SK-N-SH (cell line): Measurements from ENCODE around the gene CPVL. TPM values are rescaled to one million over a fixed set of nuclear protein-coding genes. Genes with fewer than 3 reads are reported as not detected.

Source experiments
- CTCF ChIA-PET: fragments of 300-600, 350-600 bp; formaldehyde crosslinking; extraction: SDS; loops from one replicate; lab custom pipeline; 2021; lab: Yijun Ruan, JAX
- POLR2A ChIA-PET: fragments of 350-600 bp; sonication (Branson Sonifier 250); formaldehyde crosslinking; extraction: SDS; loops from one replicate; lab custom pipeline; 2020; ENCODE audit warnings: antibody characterized with exemption, inconsistent platforms; lab: Yijun Ruan, JAX
- DNase-seq: peaks from one replicate; pipeline ENCODE4 v3.0.0; 2012
- H2AFZ ChIP-seq: fragments of 200-600 bp; sonication (generic); 2 replicates; pipeline ENCODE4 v1.8.1; 2016; ENCODE audit warnings: antibody characterized with exemption, mild to moderate bottlenecking, low read depth
- H3F3A ChIP-seq: fragments of 200-600 bp; sonication (generic); replicated peaks from 2 replicates; pipeline ENCODE3; 2016; ENCODE audit warnings: antibody characterized with exemption, mild to moderate bottlenecking; ENCODE audit not compliant: insufficient read depth
- H3K27ac ChIP-seq, 2 experiments: fragments of 200-500 bp in 1 of 2; fragments of 200-600 bp in 1 of 2; sonication (Bioruptor generic) in 1 of 2; sonication (generic), shearing (Covaris generic) in 1 of 2; 2 replicates each; pipeline versions ENCODE4 v1.5.1 to v1.6.1; 2014 to 2016; ENCODE audit warnings: low read depth in 2 of 2, inconsistent platforms in 1 of 2, low read length in 1 of 2, mild to moderate bottlenecking in 1 of 2, mixed read lengths in 1 of 2
- H3K27me3 ChIP-seq: fragments of 200-600 bp; sonication (generic), shearing (Covaris generic); 2 replicates; pipeline ENCODE4 v1.6.1; 2016; ENCODE audit warnings: mixed run types; ENCODE audit not compliant: insufficient read depth
- H3K36me3 ChIP-seq, 2 experiments: fragments of 200-500 bp in 1 of 2; fragments of 200-600 bp in 1 of 2; sonication (Bioruptor generic) in 1 of 2; sonication (generic) in 1 of 2; replicated peaks in 1 of 2; 2 replicates each; pipeline versions ENCODE3 to v1.5.1; 2014 to 2016; ENCODE audit warnings: low read length in 1 of 2, mild to moderate bottlenecking in 1 of 2; ENCODE audit not compliant: insufficient read depth in 2 of 2, control insufficient read depth in 1 of 2
- H3K4me1 ChIP-seq, 2 experiments: fragments of 200-500 bp in 1 of 2; fragments of 200-600 bp in 1 of 2; sonication (Bioruptor generic) in 1 of 2; sonication (generic), shearing (Covaris generic) in 1 of 2; 2 replicates each; pipeline versions ENCODE4 v1.5.1 to v1.6.1; 2014 to 2016; ENCODE audit warnings: low read depth in 1 of 2, low read length in 1 of 2, mixed run types in 1 of 2; ENCODE audit not compliant: insufficient read depth in 2 of 2, control insufficient read depth in 1 of 2
- H3K4me2 ChIP-seq: fragments of 200-600 bp; sonication (generic), shearing (Covaris generic); 2 replicates; pipeline ENCODE4 v1.6.1; 2017; ENCODE audit warnings: mixed run types
- H3K4me3 ChIP-seq, 2 experiments: fragments of 200-500 bp in 1 of 2; fragments of 200-600 bp in 1 of 2; sonication (Bioruptor generic) in 1 of 2; sonication (generic), shearing (Covaris generic) in 1 of 2; 2 replicates each; pipeline versions ENCODE4 v1.5.1 to v1.8.1; 2014 to 2016; ENCODE audit warnings: low read depth in 2 of 2, inconsistent platforms in 1 of 2, low read length in 1 of 2, mild to moderate bottlenecking in 1 of 2, mixed read lengths in 1 of 2, moderate library complexity in 1 of 2
- H3K79me2 ChIP-seq: fragments of 200-600 bp; sonication (generic); 2 replicates; pipeline ENCODE4 v1.8.1; 2017; ENCODE audit warnings: mild to moderate bottlenecking; ENCODE audit not compliant: insufficient read depth
- H3K9ac ChIP-seq: fragments of 200-600 bp; sonication (generic); 2 replicates; pipeline ENCODE4 v1.6.1; 2017; ENCODE audit warnings: mixed run types
- H3K9me2 ChIP-seq: fragments of 200-600 bp; sonication (generic); 2 replicates; pipeline ENCODE4 v1.6.1; 2017; ENCODE audit warnings: mixed run types
- H3K9me3 ChIP-seq: fragments of 200-600 bp; sonication (generic); 2 replicates; pipeline ENCODE4 v1.6.1; 2017; ENCODE audit warnings: mixed run types, mild to moderate bottlenecking, moderate library complexity
- H4K20me1 ChIP-seq: fragments of 200-600 bp; sonication (generic); 2 replicates; pipeline ENCODE4 v1.6.1; 2017; ENCODE audit warnings: mild to moderate bottlenecking, mixed run types; ENCODE audit not compliant: insufficient read depth
- CTCF ChIP-seq: fragments of 200-600 bp; sonication (generic); IDR thresholded peaks from 2 replicates; pipeline ENCODE4 v1.6.1; 2017; ENCODE audit warnings: antibody characterized with exemption, mild to moderate bottlenecking, moderate library complexity
- EZH2phosphoT487 ChIP-seq: fragments of 200-600 bp; sonication (generic); IDR thresholded peaks from 2 replicates; pipeline ENCODE4 v1.6.1; 2017; ENCODE audit warnings: low read depth, mixed run types, mild to moderate bottlenecking, antibody characterized with exemption, moderate library complexity, borderline replicate concordance
- FOXM1 ChIP-seq: IDR thresholded peaks from 2 replicates; pipeline ENCODE4 v1.4.0; 2012; ENCODE audit warnings: low read depth, mild to moderate bottlenecking
- REST ChIP-seq: IDR thresholded peaks from 2 replicates; pipeline ENCODE4 v1.6.1; 2012; ENCODE audit warnings: mild to moderate bottlenecking, low read depth, low read length, moderate library complexity
- SMC3 ChIP-seq: IDR thresholded peaks from 2 replicates; pipeline ENCODE4 v1.6.1; 2012; ENCODE audit warnings: low read depth, low read length, improper control_type of control experiment
- USF2 ChIP-seq: fragments of 150-350 bp; IDR thresholded peaks from 2 replicates; pipeline ENCODE4 v1.6.1; 2017; ENCODE audit warnings: antibody characterized with exemption, low read length, low read depth, borderline replicate concordance
- ZBTB33 ChIP-seq: IDR thresholded peaks from 2 replicates; pipeline ENCODE4 v1.4.0; 2012; ENCODE audit warnings: low read depth, borderline replicate concordance
- WGBS: methylation state at CpG from one replicate; pipeline ENCODE4 v1.1.6; 2017; ENCODE audit warnings: low lambda C conversion rate; 5-methylcytosine and 5-hydroxymethylcytosine counted together
- polyA plus RNA-seq, 3 experiments: library from polyadenylated mRNA; depleted of rRNA; stranded (reverse); fragments of >200 nt; gene quantifications; 2 replicates each; pipeline ENCODE4 v1.2.3, GENCODE V29; 2012

Gene CPVL
- polyA plus RNA-seq, 1 of the 3 experiments (the other 2 are of a cell fraction) = not detected

GRCh38 chr7:29013931-29014330 is 132.4 kb downstream of the CPVL start:
- Histone ChIP-seq H3K36me3 (no peaks in the 10 kb centered on the region), H3K4me3 (no peak overlapping the region), H3K9me2 (no peaks in the 10 kb centered on the region), H3K9ac (no peak overlapping the region), H3K4me2 (no peak overlapping the region), H3K27ac (no peak overlapping the region), H3K79me2 (no peaks in the 10 kb centered on the region), H2AFZ (no peak overlapping the region), H4K20me1 (no peaks in the 10 kb centered on the region), H3K27me3 (no peaks in the 10 kb centered on the region), H3K4me1 (0 out of 4 replicates have a peak, but pooled peaks cover 0 to 4% of the 10 kb centered on the region in 2 experiments), H3F3A (no peaks in the 10 kb centered on the region), H3K9me3 (no peaks in the 10 kb centered on the region)
- no peak for DNase-seq
- CTCF ChIA-PET = interaction anchor here (0.9 to 1.9 kb wide), 3 partner anchors 26 to 92 kb away, joined by 4 read pairs; no protein-coding TSS in a partner anchor
- 64% methylated on average over 3 of the region's 3 CpGs for WGBS
- POLR2A ChIA-PET = no interaction called here
- TF ChIP-seq REST (no peak), FOXM1 (no peak), USF2 (no peak), CTCF (no peak), ZBTB33 (no peak), EZH2phosphoT487 (no peak), SMC3 (no peak)
